ENCODE data around the gene SLC16A13.
A peak's percentile ranks its signal among the peaks of the same experiment; 100 is the strongest.

The SLC16A13 gene

DNA sequence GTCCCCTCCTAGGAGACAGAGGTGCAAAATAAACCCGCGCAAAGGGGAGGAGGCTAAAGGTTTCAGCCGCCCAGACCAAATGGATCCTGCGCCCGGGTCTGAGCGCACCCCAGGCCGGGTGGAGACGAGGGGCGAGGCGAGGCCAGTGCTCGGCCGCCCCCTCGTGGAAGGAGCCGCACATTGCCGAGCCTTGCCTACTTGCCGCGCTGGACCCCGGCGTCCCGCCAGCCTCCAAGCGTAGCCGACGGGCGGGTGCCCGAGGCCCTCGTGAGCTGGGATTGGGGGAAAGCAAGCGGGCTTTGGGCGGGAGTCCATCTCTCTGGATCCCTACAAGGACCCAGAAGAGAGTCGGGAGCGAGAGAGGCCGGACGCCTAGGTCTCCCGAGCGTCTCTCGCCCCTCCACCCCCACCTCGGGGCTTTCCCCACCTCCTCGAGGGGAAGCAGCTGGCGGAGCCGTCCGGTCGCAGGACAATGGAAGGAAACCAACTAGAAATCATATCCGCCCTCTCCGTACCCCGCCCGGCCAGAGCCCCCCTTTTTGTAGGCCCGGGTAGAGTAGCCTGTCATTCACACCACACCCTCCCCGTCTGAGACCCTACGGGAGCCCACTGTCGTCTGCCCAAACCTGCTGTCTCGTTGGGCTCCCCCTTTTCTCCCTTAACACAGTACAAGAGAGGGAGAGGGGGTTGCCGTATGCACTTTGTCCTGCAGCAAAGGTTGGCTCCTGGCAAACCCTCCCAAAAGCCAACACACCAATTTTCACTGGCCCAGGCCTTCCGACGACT lies 13.6 kb upstream of the SLC16A13 start:
- TF ChIP-seq ELF4 (IDR thresholded peaks at IDR 0.05) (no peak), L3MBTL2 (conservative IDR thresholded peaks at IDR 0.05) (peak; percentile 55; the same call in 1 of the 2 replicates)
- ChIA-PET POLR2A (interaction anchor here (1.4 to 3.4 kb wide), 4 partner anchors 10 to 109 kb away, joined by 3 to 19 read pairs (median 6); partner anchors contain the start of genes RNASEK and SLC16A13), CTCF (interaction anchor here (0.6 to 1.8 kb wide), 8 partner anchors 10 to 169 kb away, joined by 3 to 10 read pairs (median 3); no protein-coding TSS in a partner anchor)
- DNase-seq (ENCODE audit: extremely low spot score), result peak; percentile 78

DNA sequence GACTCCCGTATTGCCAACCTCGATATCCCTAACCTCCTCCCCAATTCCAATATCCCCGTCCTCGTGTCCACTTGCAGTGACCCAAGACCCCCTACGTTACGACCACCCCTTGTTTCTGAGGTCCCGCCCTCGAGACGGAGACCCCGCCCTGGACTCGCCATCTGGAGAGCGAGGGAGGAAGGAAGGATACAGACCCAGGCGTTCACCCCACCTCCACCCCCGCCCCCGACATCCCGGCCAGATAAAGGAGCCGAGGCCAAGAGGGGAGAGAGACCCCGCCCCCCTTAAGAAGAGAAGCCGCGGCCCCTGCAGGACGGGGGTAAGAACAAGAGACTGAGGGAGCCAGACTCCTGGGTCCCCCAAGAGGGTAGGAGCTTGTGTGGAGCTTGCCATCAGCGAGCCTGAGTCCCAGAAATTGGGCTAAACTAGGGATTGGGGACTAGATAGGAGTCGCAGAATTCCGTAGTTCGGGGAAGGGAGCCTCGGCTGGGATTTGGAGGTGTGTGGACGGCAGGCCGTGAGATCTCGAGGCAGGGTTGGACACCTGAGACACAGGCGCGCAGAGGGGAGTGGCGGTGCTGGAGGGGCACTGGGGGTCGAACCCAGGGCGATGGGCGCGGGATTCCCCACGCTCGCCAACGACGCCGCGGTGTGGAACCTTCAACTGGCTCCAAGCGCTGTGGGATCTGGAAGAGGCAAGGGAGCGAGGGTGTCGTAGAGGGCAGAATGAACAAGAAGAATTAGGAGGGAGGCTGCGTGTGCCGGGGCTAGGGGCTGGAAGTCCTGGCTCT lies 12.8 kb upstream of the SLC16A13 start, which contains the start of gene BCL6B:
TSS of gene BCL6B (plus strand) at position 270 of the 791 bp plus-strand sequence. CDS start 622 bp downstream, outside the sequence.
- ChIA-PET CTCF (interaction anchor here (0.8 to 1.7 kb wide), 2 partner anchors 109 to 142 kb away, joined by 3 to 10 read pairs; no protein-coding TSS in a partner anchor), POLR2A (interaction anchor here (1.2 to 3.4 kb wide), 3 partner anchors 12 to 107 kb away, joined by 4 to 19 read pairs (median 6); partner anchors contain the start of gene SLC16A13)
- TF ChIP-seq, protein P1, sequence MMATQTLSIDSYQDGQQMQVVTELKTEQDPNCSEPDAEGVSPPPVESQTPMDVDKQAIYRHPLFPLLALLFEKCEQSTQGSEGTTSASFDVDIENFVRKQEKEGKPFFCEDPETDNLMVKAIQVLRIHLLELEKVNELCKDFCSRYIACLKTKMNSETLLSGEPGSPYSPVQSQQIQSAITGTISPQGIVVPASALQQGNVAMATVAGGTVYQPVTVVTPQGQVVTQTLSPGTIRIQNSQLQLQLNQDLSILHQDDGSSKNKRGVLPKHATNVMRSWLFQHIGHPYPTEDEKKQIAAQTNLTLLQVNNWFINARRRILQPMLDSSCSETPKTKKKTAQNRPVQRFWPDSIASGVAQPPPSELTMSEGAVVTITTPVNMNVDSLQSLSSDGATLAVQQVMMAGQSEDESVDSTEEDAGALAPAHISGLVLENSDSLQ (IDR thresholded peaks at IDR 0.05), result no peak
- TF ChIP-seq L3MBTL2 (conservative IDR thresholded peaks at IDR 0.05), result no peak
- DNase-seq (ENCODE audit: extremely low spot score), result no peak

DNA sequence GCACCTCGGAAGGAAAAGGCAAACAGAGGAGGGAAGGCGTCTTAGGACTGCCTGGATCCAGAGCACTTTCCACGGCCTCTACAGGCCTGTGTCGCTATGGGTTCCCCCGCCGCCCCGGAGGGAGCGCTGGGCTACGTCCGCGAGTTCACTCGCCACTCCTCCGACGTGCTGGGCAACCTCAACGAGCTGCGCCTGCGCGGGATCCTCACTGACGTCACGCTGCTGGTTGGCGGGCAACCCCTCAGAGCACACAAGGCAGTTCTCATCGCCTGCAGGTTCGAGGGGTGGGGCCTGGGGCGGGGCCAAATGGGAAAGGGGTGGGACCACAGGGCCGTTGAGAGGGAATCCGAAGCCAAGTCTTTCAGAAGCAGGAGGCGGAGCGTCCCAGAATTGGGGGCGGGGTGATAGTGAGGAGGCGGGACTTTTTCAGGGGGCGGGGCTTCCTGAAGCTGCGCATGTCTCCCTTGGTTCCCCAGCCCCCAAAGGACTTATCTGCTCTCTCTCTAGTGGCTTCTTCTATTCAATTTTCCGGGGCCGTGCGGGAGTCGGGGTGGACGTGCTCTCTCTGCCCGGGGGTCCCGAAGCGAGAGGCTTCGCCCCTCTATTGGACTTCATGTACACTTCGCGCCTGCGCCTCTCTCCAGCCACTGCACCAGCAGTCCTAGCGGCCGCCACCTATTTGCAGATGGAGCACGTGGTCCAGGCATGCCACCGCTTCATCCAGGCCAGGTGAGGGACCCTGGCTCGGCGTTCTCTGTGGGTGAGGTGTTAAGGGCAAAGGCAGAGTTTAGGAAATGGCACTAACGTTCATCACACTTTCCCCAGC lies 12.0 kb upstream of the SLC16A13 start:
- TF ChIP-seq L3MBTL2 (conservative IDR thresholded peaks at IDR 0.05), result peak; percentile 96
- no peak for TF ChIP-seq LEF1 (IDR thresholded peaks at IDR 0.05; ENCODE audit: borderline replicate concordance)
- TF ChIP-seq FOXM1 (IDR thresholded peaks at IDR 0.05; ENCODE audit: borderline replicate concordance), result no peak
- CTCF ChIA-PET, result no interaction called here
- DNase-seq (ENCODE audit: extremely low spot score), result peak; percentile 95
- POLR2A ChIA-PET, result interaction anchor here (1.2 kb wide), 1 partner anchor 12 kb away, joined by 4 read pairs; the partner anchor contains the start of gene SLC16A13

DNA sequence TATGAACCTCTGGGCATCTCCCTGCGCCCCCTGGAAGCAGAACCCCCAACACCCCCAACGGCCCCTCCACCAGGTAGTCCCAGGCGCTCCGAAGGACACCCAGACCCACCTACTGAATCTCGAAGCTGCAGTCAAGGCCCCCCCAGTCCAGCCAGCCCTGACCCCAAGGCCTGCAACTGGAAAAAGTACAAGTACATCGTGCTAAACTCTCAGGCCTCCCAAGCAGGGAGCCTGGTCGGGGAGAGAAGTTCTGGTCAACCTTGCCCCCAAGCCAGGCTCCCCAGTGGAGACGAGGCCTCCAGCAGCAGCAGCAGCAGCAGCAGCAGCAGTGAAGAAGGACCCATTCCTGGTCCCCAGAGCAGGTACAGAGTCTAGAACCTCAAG lies 11.4 kb upstream of the SLC16A13 start:
- DNase-seq (ENCODE audit: extremely low spot score), result no peak
- TF ChIP-seq L3MBTL2 (conservative IDR thresholded peaks at IDR 0.05), result peak; percentile 73
- TF ChIP-seq FOXM1 (IDR thresholded peaks at IDR 0.05; ENCODE audit: borderline replicate concordance), result no peak
- POLR2A ChIA-PET, result no interaction called here
- CTCF ChIA-PET, result no interaction called here

DNA sequence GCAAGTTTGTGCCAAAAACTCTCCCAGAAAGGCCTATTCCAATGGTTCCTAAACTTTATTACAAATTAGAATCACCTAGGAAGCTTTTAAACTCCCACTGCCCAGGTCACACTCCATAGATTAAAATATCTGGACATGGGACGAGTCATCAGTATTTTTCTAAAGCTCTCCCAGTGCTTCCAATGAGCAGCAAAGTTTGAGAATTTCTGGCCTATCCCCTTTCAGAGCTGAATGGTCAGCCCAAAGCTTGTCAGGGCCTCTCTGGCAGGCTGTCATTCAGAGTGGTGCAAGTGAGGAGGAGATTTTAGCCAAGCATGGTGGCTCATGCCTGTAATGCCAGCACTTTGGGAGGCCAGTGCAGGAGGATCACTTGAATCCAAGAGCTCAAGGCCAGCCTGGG lies 10.6 kb upstream of the SLC16A13 start:
- DNase-seq (ENCODE audit: extremely low spot score), result no peak
- ChIA-PET POLR2A (interaction anchor here (2.2 kb wide), 1 partner anchor 10 kb away, joined by 17 read pairs; the partner anchor contains the start of gene SLC16A13), CTCF (no interaction called here)
- TF ChIP-seq L3MBTL2 (conservative IDR thresholded peaks at IDR 0.05), result no peak
- TF ChIP-seq, protein P1 (IDR thresholded peaks at IDR 0.05), result no peak
- no peak for TF ChIP-seq SP1 (IDR thresholded peaks at IDR 0.05)
- TF ChIP-seq FOXM1 (IDR thresholded peaks at IDR 0.05; ENCODE audit: borderline replicate concordance), result no peak

DNA sequence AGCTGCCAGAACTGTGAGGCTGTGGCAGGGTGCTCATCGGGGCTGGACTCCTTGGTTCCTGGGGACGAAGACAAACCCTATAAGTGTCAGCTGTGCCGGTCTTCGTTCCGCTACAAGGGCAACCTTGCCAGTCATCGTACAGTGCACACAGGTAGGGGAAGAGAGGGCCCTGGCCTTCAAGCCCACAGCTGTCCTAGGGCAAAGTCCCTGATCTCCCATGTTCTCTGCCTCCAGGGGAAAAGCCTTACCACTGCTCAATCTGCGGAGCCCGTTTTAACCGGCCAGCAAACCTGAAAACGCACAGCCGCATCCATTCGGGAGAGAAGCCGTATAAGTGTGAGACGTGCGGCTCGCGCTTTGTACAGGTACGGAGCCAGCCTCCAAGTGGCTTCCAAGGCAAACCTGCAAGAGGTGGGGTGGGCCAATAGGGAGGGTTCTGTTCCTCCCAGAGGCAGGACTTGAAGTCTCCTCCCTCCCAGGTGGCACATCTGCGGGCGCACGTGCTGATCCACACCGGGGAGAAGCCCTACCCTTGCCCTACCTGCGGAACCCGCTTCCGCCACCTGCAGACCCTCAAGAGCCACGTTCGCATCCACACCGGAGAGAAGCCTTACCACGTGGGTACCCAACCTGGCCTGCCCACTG lies 9.2 kb upstream of the SLC16A13 start:
- POLR2A ChIA-PET, result interaction anchor here (2.2 kb wide), 1 partner anchor 9 kb away, joined by 17 read pairs; the partner anchor contains the start of gene SLC16A13
- TF ChIP-seq ELF4 (IDR thresholded peaks at IDR 0.05) (no peak), FOXK2 (IDR thresholded peaks at IDR 0.05) (no peak), SUZ12 (IDR thresholded peaks at IDR 0.05) (no peak), ZNF384 (IDR thresholded peaks at IDR 0.05) (no peak), ARNT (IDR thresholded peaks at IDR 0.05) (no peak), CTBP1 (IDR thresholded peaks at IDR 0.05; ENCODE audit: borderline replicate concordance) (no peak)
- no peak for DNase-seq (ENCODE audit: extremely low spot score)
- CTCF ChIA-PET, result no interaction called here

DNA sequence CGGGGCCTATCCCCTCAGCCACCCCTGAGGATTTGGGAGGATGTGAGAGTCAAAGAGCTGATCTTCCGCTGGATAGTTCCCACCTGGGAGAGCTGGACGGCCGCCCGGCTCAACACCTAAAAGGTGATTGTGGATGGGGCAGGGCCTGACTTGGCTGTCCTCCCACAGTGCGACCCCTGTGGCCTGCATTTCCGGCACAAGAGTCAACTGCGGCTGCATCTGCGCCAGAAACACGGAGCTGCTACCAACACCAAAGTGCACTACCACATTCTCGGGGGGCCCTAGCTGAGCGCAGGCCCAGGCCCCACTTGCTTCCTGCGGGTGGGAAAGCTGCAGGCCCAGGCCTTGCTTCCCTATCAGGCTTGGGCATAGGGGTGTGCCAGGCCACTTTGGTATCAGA lies 8.5 kb upstream of the SLC16A13 start:
- POLR2A ChIA-PET, result interaction anchor here (1.1 to 1.4 kb wide), 3 partner anchors 8 to 15 kb away, joined by 3 to 8 read pairs (median 4); partner anchors contain the start of gene SLC16A13
- no peak for DNase-seq (ENCODE audit: extremely low spot score)
- CTCF ChIA-PET, result no interaction called here
- no peak for TF ChIP-seq ELF4 (IDR thresholded peaks at IDR 0.05)
- TF ChIP-seq CTBP1 (IDR thresholded peaks at IDR 0.05; ENCODE audit: borderline replicate concordance), result no peak
- no peak for TF ChIP-seq HDGF (IDR thresholded peaks at IDR 0.05; ENCODE audit: borderline replicate concordance)
- TF ChIP-seq SUZ12 (IDR thresholded peaks at IDR 0.05), result no peak
- TF ChIP-seq LEF1 (IDR thresholded peaks at IDR 0.05; ENCODE audit: borderline replicate concordance), result no peak
- no peak for TF ChIP-seq TARDBP (IDR thresholded peaks at IDR 0.05)
- TF ChIP-seq ARNT (IDR thresholded peaks at IDR 0.05), result no peak
- TF ChIP-seq FOXM1 (IDR thresholded peaks at IDR 0.05; ENCODE audit: borderline replicate concordance), result no peak
- TF ChIP-seq, protein P1 (IDR thresholded peaks at IDR 0.05), result no peak
- no peak for TF ChIP-seq SP1 (IDR thresholded peaks at IDR 0.05)
- no peak for TF ChIP-seq NFRKB (IDR thresholded peaks at IDR 0.05)
- TF ChIP-seq BHLHE40 (IDR thresholded peaks at IDR 0.05; ENCODE audit: borderline replicate concordance), result no peak
- no peak for TF ChIP-seq L3MBTL2 (conservative IDR thresholded peaks at IDR 0.05)
- no peak for TF ChIP-seq FOXA1 (IDR thresholded peaks at IDR 0.05)
- no peak for TF ChIP-seq ZNF384 (IDR thresholded peaks at IDR 0.05)
- TF ChIP-seq FOXK2 (IDR thresholded peaks at IDR 0.05), result no peak
